Measurements from ENCODE around the gene MACIR. TPM values are rescaled to one million over a fixed set of nuclear protein-coding genes. Genes with fewer than 3 reads are reported as not detected.

MACIR gene
- total RNA-seq, 1 experiment from 2014 or later = 4.1 TPM

DNA sequence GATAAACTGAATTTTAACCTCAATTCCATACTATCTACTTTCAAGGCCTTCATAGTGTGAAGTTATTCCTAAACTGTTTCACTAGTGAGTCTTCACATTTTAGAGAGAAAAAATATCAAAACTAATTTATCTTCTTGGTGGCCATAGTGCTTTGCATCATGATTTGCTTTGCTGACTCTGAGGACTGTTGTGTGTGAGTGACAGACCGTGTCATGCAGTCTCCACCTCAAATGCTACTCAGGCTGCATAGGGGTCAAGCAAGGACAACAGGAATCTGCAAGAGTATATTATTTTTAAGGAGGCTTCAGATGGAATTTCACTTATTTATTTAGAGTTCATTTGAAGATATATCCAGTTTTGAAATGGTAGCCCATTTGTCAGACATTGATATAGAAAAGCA lies 34.5 kb downstream of the MACIR start:
- DNase-seq = no peak
- BruUV-seq (replicated peaks) = no TSS peak
- no peaks in the 10 kb centered on the region for H3K4me1 Mint-ChIP-seq (ENCODE audit: low read depth, unreplicated experiment)
- ChIA-PET CTCF (no interaction called here), POLR2A (no interaction called here)
- no peaks in the 10 kb centered on the region for H3K9me3 ChIP-seq
- H3K4me3 ChIP-seq (ENCODE audit: low read depth, low read length) = no peak overlapping the region
- H3K9me3 Mint-ChIP-seq (ENCODE audit: unreplicated experiment) = no peaks in the 10 kb centered on the region
- no peak overlapping the region for H3K4me3 Mint-ChIP-seq (ENCODE audit: unreplicated experiment)
- no peak overlapping the region for H3K27ac Mint-ChIP-seq (ENCODE audit: unreplicated experiment)
- no peaks in the 10 kb centered on the region for H3K36me3 ChIP-seq (ENCODE audit: control insufficient read depth, insufficient read depth, low read length)
- TF ChIP-seq, protein P1, sequence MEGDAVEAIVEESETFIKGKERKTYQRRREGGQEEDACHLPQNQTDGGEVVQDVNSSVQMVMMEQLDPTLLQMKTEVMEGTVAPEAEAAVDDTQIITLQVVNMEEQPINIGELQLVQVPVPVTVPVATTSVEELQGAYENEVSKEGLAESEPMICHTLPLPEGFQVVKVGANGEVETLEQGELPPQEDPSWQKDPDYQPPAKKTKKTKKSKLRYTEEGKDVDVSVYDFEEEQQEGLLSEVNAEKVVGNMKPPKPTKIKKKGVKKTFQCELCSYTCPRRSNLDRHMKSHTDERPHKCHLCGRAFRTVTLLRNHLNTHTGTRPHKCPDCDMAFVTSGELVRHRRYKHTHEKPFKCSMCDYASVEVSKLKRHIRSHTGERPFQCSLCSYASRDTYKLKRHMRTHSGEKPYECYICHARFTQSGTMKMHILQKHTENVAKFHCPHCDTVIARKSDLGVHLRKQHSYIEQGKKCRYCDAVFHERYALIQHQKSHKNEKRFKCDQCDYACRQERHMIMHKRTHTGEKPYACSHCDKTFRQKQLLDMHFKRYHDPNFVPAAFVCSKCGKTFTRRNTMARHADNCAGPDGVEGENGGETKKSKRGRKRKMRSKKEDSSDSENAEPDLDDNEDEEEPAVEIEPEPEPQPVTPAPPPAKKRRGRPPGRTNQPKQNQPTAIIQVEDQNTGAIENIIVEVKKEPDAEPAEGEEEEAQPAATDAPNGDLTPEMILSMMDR (IDR thresholded peaks at IDR 0.05; ENCODE audit: insufficient read depth in 1 of 2, low read depth in 1 of 2, low read length in 1 of 2, severe bottlenecking in 1 of 2, unreplicated experiment in 1 of 2) = no peak
- no peaks in the 10 kb centered on the region for H3K27me3 Mint-ChIP-seq (ENCODE audit: insufficient read depth, unreplicated experiment)
- intact Hi-C loops (cut with micrococcal nuclease; ENCODE audit: unreplicated experiment) = no loop called here
- H3K4me1 ChIP-seq = no peaks in the 10 kb centered on the region
- no peaks in the 10 kb centered on the region for H3K36me3 Mint-ChIP-seq (ENCODE audit: insufficient read depth, unreplicated experiment)
- no peaks in the 10 kb centered on the region for H3K27me3 ChIP-seq (replicated peaks; ENCODE audit: control insufficient read depth, insufficient read depth, low read length)

DNA sequence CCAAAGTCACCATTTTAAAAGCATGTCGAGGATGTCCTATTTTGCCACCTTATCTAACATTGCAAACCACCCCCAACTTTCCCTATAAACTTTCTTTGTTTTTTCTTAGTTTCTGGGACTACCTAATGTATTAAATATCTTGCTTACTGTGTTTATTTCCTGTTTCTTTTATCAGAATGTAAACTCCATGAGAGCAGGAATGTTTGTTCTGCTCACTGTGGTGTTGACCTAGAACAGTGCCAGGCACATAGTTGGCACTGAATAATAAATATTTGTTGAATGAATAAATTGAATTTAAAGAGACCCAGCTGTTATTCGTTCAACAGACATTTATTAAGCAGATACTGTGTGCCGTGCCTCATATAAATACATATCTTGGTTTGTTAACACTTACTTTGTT lies 35.2 kb downstream of the MACIR start:
- POLR2A ChIA-PET = no interaction called here
- H3K27me3 Mint-ChIP-seq (ENCODE audit: insufficient read depth, unreplicated experiment) = no peaks in the 10 kb centered on the region

DNA sequence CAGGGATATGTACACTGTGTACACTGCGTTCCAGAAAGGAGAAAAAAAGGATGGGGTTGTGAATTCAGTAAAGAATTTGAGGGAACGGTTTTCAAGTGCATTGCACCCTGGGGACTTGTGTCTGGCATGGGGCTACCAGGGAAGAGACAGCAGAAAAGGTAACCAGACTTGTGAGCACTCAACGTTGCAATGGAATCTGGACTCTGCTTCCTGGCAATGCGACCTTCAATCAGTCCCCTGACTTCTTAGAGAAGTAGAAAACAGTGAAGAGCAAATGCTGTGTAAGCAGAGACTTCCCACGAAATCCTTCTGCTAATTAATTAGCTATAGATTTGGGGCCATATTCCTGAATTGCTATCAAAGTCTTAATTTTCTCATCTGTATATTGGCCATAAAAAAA lies 36.3 kb downstream of the MACIR start:
- intact Hi-C loops (cut with micrococcal nuclease; ENCODE audit: unreplicated experiment) = no loop called here
- POLR2A ChIA-PET = no interaction called here

More for the DNA sequence above, 35.2 kb downstream of the MACIR start:
- Histone ChIP-seq H3K27me3 (replicated peaks; ENCODE audit: control insufficient read depth, insufficient read depth, low read length) (no peaks in the 10 kb centered on the region), H3K4me1 (no peaks in the 10 kb centered on the region), H3K36me3 (ENCODE audit: control insufficient read depth, insufficient read depth, low read length) (no peaks in the 10 kb centered on the region), H3K4me3 (ENCODE audit: low read depth, low read length) (no peak overlapping the region), H3K9me3 (no peaks in the 10 kb centered on the region)
- no peaks in the 10 kb centered on the region for H3K4me1 Mint-ChIP-seq (ENCODE audit: low read depth, unreplicated experiment)
- intact Hi-C loops (cut with micrococcal nuclease; ENCODE audit: unreplicated experiment) = no loop called here
- no peaks in the 10 kb centered on the region for H3K9me3 Mint-ChIP-seq (ENCODE audit: unreplicated experiment)
- no peaks in the 10 kb centered on the region for H3K36me3 Mint-ChIP-seq (ENCODE audit: insufficient read depth, unreplicated experiment)
- TF ChIP-seq, protein P1 (IDR thresholded peaks at IDR 0.05; ENCODE audit: insufficient read depth in 1 of 2, low read depth in 1 of 2, low read length in 1 of 2, severe bottlenecking in 1 of 2, unreplicated experiment in 1 of 2) = no peak
- CTCF ChIA-PET = no interaction called here
- H3K4me3 Mint-ChIP-seq (ENCODE audit: unreplicated experiment) = no peak overlapping the region
- no peak overlapping the region for H3K27ac Mint-ChIP-seq (ENCODE audit: unreplicated experiment)
- BruUV-seq (replicated peaks) = no TSS peak
- no peak for DNase-seq

More for the DNA sequence above, 36.3 kb downstream of the MACIR start:
- Mint-ChIP-seq H3K36me3 (ENCODE audit: insufficient read depth, unreplicated experiment) (no peaks in the 10 kb centered on the region), H3K27ac (ENCODE audit: unreplicated experiment) (no peak overlapping the region), H3K4me1 (ENCODE audit: low read depth, unreplicated experiment) (no peaks in the 10 kb centered on the region), H3K27me3 (ENCODE audit: insufficient read depth, unreplicated experiment) (no peaks in the 10 kb centered on the region), H3K4me3 (ENCODE audit: unreplicated experiment) (no peak overlapping the region), H3K9me3 (ENCODE audit: unreplicated experiment) (no peaks in the 10 kb centered on the region)
- TF ChIP-seq, protein P1 (IDR thresholded peaks at IDR 0.05; ENCODE audit: insufficient read depth in 1 of 2, low read depth in 1 of 2, low read length in 1 of 2, severe bottlenecking in 1 of 2, unreplicated experiment in 1 of 2) = no peak
- no peak for DNase-seq
- Histone ChIP-seq H3K9me3 (no peaks in the 10 kb centered on the region), H3K4me1 (no peaks in the 10 kb centered on the region), H3K36me3 (ENCODE audit: control insufficient read depth, insufficient read depth, low read length) (no peaks in the 10 kb centered on the region), H3K27me3 (replicated peaks; ENCODE audit: control insufficient read depth, insufficient read depth, low read length) (no peaks in the 10 kb centered on the region), H3K4me3 (ENCODE audit: low read depth, low read length) (no peak overlapping the region)
- BruUV-seq (replicated peaks) = no TSS peak
- CTCF ChIA-PET = no interaction called here
